ENCODE results near the gene CDH20. TPM values are rescaled to one million over a fixed set of nuclear protein-coding genes. Genes with fewer than 3 reads are reported as not detected.

CDH20 gene
- total RNA-seq, 1 donor from 2014 or later: 0.24 TPM

DNA sequence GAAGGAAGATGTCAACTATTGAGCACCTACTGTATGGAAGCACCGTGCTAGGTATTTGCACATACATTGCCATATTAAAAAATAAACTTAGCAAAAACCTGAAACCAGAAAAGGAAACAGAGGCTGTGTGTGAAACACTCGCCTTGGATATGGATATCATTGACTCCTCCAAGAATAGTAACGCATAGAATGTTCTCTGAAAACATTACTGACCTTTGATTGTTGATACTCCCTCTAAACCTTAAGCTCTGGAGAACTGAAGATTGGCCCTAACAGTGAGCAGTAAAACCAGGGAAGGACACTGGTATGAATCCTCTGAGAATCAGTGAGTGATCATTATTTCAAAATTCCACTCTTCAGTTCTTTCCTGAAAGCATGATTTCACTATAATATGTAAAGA is 236.8 kb downstream of the CDH20 start:
- no peaks in the 10 kb centered on the region for H3K27me3 ChIP-seq (ENCODE audit: low read depth)
- no peak overlapping the region for H3K27ac ChIP-seq
- intact Hi-C loops (cut with DNase I): loop anchor here (10.0 kb wide), 1 partner anchor 335 kb away; no protein-coding TSS in a partner anchor
- TF ChIP-seq, protein P1, sequence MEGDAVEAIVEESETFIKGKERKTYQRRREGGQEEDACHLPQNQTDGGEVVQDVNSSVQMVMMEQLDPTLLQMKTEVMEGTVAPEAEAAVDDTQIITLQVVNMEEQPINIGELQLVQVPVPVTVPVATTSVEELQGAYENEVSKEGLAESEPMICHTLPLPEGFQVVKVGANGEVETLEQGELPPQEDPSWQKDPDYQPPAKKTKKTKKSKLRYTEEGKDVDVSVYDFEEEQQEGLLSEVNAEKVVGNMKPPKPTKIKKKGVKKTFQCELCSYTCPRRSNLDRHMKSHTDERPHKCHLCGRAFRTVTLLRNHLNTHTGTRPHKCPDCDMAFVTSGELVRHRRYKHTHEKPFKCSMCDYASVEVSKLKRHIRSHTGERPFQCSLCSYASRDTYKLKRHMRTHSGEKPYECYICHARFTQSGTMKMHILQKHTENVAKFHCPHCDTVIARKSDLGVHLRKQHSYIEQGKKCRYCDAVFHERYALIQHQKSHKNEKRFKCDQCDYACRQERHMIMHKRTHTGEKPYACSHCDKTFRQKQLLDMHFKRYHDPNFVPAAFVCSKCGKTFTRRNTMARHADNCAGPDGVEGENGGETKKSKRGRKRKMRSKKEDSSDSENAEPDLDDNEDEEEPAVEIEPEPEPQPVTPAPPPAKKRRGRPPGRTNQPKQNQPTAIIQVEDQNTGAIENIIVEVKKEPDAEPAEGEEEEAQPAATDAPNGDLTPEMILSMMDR (IDR thresholded peaks at IDR 0.05): no peak
- no peaks in the 10 kb centered on the region for H3K4me1 ChIP-seq
- no peak overlapping the region for H3K4me3 ChIP-seq
- H3K36me3 ChIP-seq: no peaks in the 10 kb centered on the region
- ATAC-seq: no peak
- DNase-seq: no peak
- peaks cover 4% of the 10 kb centered on the region for H3K9me3 ChIP-seq

DNA sequence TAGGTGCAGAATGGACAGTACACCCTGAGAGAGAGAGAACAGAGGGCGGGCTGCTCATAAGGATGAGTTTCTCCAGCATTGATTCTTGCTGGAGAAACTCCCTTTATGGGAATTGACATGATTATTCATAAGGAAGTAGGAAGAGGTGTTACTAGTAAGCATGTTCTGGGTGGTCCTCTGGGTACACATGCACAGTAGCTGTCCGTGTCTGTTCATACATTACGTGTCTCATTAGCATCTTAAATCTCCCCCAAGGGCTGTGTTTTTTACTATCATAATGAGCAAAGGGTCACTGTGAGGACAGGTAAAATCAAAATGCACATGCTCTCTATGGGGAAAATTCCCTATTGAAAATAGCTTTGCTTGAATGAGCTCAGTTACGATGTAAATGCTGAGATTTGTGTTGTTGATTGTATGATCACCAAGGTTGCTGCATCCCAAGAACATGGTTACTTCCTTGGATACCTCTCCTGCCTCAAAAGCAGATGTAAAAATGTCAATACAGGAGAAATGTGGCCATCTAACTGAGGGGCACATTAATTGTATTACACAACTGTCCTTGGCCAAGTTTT is 238.9 kb downstream of the CDH20 start:
- no peak overlapping the region for H3K27ac ChIP-seq
- TF ChIP-seq, protein P1 (IDR thresholded peaks at IDR 0.05): no peak
- H3K27me3 ChIP-seq (ENCODE audit: low read depth): no peaks in the 10 kb centered on the region
- ATAC-seq: no peak
- no peak for DNase-seq
- H3K9me3 ChIP-seq: peaks cover 4% of the 10 kb centered on the region
- no peaks in the 10 kb centered on the region for H3K36me3 ChIP-seq
- no peaks in the 10 kb centered on the region for H3K4me1 ChIP-seq
- H3K4me3 ChIP-seq: no peak overlapping the region
- intact Hi-C loops (cut with DNase I): loop anchor here (10.0 kb wide), 1 partner anchor 333 kb away; no protein-coding TSS in a partner anchor

DNA sequence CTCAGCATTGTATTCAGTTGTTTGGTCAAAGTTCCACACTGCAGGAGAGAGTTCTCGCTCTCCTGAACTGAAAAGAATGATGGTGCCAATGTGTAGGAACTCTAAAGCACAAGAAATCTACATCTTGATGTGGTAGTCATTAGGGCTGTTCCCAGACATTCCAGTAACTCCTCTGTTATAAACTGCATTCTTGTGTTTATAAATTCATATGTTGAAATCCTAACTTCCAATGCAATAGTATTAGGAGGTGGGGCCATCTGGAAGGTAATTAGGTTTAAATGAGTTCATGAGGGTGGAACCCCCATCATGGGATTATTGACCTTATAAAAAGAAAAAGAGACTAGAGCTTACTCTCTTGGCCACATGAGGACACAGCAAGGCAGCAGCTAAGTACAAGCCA is 239.6 kb downstream of the CDH20 start:
- DNase-seq (no peak), ATAC-seq (no peak)
- Histone ChIP-seq H3K27ac (no peak overlapping the region), H3K27me3 (ENCODE audit: low read depth) (no peaks in the 10 kb centered on the region), H3K4me3 (no peak overlapping the region), H3K4me1 (no peaks in the 10 kb centered on the region), H3K9me3 (peaks cover 4% of the 10 kb centered on the region), H3K36me3 (no peaks in the 10 kb centered on the region)
- intact Hi-C loops (cut with DNase I): loop anchor here (10.0 kb wide), 1 partner anchor 332 kb away; no protein-coding TSS in a partner anchor
- TF ChIP-seq, protein P1 (IDR thresholded peaks at IDR 0.05): no peak

DNA sequence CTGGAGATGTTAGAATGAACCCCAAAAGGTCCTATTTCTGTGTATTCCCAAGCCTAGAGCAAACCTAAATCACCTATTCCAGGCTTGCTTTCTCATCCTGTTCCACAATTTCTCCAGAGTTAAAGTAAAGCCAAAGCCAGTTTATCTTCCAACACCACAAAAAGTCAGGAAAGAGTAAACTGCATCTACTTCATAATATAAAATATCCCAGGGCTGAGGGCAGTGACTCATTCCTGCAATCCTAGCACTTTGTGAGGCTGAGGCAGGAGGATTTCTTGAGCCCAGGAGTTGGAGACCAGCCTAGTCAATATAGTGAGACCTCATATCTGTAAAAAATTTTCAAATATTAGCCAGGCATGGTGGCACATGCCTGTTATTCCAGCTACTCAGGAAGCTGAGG is 241.4 kb downstream of the CDH20 start:
- no peak overlapping the region for H3K4me3 ChIP-seq
- DNase-seq: no peak
- H3K27me3 ChIP-seq (ENCODE audit: low read depth): no peaks in the 10 kb centered on the region
- TF ChIP-seq, protein P1 (IDR thresholded peaks at IDR 0.05): no peak
- no peaks in the 10 kb centered on the region for H3K4me1 ChIP-seq
- ATAC-seq: no peak
- intact Hi-C loops (cut with DNase I): loop anchor here (10.0 kb wide), 1 partner anchor 330 kb away; no protein-coding TSS in a partner anchor
- no peaks in the 10 kb centered on the region for H3K36me3 ChIP-seq
- H3K9me3 ChIP-seq: peaks cover 4% of the 10 kb centered on the region
- H3K27ac ChIP-seq: no peak overlapping the region

DNA sequence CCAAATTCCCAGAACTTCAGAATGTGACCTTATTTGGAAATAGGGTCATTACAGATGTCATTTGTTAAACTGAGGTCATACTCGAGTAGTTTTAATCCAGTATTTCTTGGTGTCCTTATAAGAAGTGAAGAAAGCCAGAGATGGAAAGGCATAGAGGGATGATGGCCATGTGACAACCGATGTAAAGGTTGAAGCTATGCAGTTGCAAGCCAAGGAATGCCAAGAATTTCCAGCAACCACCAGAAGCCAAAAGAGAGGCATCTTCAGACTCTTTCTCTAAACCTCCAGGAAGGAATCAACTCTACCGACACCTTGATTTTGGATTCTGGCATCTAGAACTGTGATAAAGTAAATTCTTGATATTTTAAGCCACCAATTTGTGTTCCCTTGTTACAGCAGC is 242.2 kb downstream of the CDH20 start:
- DNase-seq (no peak), ATAC-seq (no peak)
- H3K4me1 ChIP-seq: no peaks in the 10 kb centered on the region
- no peak overlapping the region for H3K4me3 ChIP-seq
- H3K27me3 ChIP-seq (ENCODE audit: low read depth): no peaks in the 10 kb centered on the region
- H3K9me3 ChIP-seq: peaks cover 4% of the 10 kb centered on the region
- TF ChIP-seq, protein P1 (IDR thresholded peaks at IDR 0.05): no peak
- intact Hi-C loops (cut with DNase I): loop anchor here (10.0 kb wide), 1 partner anchor 329 kb away; no protein-coding TSS in a partner anchor
- H3K36me3 ChIP-seq: no peaks in the 10 kb centered on the region
- no peak overlapping the region for H3K27ac ChIP-seq

All from lower lobe of right lung (tissue), 2 donors.